ENCODE data around the gene PSAP. TPM values are rescaled to one million over a fixed set of nuclear protein-coding genes. Genes with fewer than 3 reads are reported as not detected.

PSAP gene
- total and polyA plus RNA-seq, 2 experiments from 2014 or later: 151 to 391 TPM

DNA sequence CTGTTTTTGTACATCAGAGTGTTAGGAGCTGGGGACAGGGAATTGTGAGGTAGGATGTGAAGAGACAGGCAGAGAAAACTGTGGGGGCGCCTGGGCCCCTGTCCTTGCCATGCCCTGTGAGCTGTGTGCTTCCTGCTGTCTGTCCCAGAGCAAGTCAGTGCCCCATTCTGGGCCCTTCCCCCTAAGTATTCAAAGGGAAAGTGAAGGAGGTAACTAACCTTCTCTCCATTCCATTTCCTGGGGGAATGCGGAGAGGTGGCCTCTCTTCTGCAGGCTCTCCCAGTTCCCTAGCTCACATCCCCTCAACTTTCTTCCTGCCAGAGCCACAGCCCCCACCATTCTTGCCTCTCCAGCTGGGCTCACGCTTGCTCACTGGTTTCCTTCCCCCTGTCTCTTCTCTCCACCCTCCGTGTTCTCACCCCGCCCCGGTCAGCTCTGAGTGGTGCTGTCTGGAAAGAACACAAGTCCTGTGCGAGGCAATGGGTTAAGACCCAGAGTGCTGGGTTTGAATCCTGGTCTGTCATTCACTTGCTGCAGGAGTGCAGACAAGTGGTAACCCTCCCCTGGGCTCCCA is 68.0 kb downstream of the PSAP start:
- peak overlapping the region; percentile 85 for H2AFZ ChIP-seq
- Mint-ChIP-seq H3K4me3 (no peak overlapping the region), H3K27ac (no peak overlapping the region), H3K9me3 (no peaks in the 10 kb centered on the region), H3K4me1 (peaks cover 21% of the 10 kb centered on the region), H3K36me3 (ENCODE audit: low read depth) (no peaks in the 10 kb centered on the region), H3K27me3 (ENCODE audit: insufficient read depth, low read depth, poor library complexity) (peaks cover 19% of the 10 kb centered on the region)
- ATAC-seq (peak; percentile 67), DNase-seq (ENCODE audit: low spot score) (peak; percentile 35)
- H3K9me2 ChIP-seq (ENCODE audit: insufficient read depth): no peaks in the 10 kb centered on the region
- H4K20me1 ChIP-seq (replicated peaks; ENCODE audit: insufficient read depth): no peaks in the 10 kb centered on the region
- no peak for TF ChIP-seq STAT1 (IDR thresholded peaks at IDR 0.05; ENCODE audit: unreplicated experiment)
- TF ChIP-seq EZH2phosphoT487 (IDR thresholded peaks at IDR 0.05; ENCODE audit: unreplicated experiment): no peak
- TF ChIP-seq NANOG (IDR thresholded peaks at IDR 0.05; ENCODE audit: borderline replicate concordance): no peak
- TF ChIP-seq POLR2AphosphoS5 (IDR thresholded peaks at IDR 0.05; ENCODE audit: low read depth): no peak
- TF ChIP-seq JUNB (IDR thresholded peaks at IDR 0.05; ENCODE audit: unreplicated experiment): no peak
- TF ChIP-seq, protein P1, sequence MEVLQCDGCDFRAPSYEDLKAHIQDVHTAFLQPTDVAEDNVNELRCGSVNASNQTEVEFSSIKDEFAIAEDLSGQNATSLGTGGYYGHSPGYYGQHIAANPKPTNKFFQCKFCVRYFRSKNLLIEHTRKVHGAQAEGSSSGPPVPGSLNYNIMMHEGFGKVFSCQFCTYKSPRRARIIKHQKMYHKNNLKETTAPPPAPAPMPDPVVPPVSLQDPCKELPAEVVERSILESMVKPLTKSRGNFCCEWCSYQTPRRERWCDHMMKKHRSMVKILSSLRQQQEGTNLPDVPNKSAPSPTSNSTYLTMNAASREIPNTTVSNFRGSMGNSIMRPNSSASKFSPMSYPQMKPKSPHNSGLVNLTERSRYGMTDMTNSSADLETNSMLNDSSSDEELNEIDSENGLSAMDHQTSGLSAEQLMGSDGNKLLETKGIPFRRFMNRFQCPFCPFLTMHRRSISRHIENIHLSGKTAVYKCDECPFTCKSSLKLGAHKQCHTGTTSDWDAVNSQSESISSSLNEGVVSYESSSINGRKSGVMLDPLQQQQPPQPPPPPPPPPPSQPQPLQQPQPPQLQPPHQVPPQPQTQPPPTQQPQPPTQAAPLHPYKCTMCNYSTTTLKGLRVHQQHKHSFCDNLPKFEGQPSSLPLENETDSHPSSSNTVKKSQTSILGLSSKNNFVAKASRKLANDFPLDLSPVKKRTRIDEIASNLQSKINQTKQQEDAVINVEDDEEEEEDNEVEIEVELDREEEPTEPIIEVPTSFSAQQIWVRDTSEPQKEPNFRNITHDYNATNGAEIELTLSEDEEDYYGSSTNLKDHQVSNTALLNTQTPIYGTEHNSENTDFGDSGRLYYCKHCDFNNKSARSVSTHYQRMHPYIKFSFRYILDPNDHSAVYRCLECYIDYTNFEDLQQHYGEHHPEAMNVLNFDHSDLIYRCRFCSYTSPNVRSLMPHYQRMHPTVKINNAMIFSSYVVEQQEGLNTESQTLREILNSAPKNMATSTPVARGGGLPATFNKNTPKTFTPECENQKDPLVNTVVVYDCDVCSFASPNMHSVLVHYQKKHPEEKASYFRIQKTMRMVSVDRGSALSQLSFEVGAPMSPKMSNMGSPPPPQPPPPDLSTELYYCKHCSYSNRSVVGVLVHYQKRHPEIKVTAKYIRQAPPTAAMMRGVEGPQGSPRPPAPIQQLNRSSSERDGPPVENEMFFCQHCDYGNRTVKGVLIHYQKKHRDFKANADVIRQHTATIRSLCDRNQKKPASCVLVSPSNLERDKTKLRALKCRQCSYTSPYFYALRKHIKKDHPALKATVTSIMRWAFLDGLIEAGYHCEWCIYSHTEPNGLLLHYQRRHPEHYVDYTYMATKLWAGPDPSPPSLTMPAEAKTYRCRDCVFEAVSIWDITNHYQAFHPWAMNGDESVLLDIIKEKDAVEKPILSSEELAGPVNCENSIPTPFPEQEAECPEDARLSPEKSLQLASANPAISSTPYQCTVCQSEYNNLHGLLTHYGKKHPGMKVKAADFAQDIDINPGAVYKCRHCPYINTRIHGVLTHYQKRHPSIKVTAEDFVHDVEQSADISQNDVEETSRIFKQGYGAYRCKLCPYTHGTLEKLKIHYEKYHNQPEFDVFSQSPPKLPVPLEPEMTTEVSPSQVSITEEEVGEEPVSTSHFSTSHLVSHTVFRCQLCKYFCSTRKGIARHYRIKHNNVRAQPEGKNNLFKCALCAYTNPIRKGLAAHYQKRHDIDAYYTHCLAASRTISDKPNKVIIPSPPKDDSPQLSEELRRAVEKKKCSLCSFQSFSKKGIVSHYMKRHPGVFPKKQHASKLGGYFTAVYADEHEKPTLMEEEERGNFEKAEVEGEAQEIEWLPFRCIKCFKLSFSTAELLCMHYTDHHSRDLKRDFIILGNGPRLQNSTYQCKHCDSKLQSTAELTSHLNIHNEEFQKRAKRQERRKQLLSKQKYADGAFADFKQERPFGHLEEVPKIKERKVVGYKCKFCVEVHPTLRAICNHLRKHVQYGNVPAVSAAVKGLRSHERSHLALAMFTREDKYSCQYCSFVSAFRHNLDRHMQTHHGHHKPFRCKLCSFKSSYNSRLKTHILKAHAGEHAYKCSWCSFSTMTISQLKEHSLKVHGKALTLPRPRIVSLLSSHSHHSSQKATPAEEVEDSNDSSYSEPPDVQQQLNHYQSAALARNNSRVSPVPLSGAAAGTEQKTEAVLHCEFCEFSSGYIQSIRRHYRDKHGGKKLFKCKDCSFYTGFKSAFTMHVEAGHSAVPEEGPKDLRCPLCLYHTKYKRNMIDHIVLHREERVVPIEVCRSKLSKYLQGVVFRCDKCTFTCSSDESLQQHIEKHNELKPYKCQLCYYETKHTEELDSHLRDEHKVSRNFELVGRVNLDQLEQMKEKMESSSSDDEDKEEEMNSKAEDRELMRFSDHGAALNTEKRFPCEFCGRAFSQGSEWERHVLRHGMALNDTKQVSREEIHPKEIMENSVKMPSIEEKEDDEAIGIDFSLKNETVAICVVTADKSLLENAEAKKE (CRISPR knock-in tag; IDR thresholded peaks at IDR 0.05): no peak
- no peak for TF ChIP-seq ZNF331 (CRISPR knock-in tag; IDR thresholded peaks at IDR 0.05; ENCODE audit: low read depth)
- no peak for TF ChIP-seq ZNF114 (CRISPR knock-in tag; IDR thresholded peaks at IDR 0.05)
- TF ChIP-seq, protein P2, sequence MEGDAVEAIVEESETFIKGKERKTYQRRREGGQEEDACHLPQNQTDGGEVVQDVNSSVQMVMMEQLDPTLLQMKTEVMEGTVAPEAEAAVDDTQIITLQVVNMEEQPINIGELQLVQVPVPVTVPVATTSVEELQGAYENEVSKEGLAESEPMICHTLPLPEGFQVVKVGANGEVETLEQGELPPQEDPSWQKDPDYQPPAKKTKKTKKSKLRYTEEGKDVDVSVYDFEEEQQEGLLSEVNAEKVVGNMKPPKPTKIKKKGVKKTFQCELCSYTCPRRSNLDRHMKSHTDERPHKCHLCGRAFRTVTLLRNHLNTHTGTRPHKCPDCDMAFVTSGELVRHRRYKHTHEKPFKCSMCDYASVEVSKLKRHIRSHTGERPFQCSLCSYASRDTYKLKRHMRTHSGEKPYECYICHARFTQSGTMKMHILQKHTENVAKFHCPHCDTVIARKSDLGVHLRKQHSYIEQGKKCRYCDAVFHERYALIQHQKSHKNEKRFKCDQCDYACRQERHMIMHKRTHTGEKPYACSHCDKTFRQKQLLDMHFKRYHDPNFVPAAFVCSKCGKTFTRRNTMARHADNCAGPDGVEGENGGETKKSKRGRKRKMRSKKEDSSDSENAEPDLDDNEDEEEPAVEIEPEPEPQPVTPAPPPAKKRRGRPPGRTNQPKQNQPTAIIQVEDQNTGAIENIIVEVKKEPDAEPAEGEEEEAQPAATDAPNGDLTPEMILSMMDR (conservative IDR thresholded peaks at IDR 0.05; ENCODE audit: low read depth in 2 of 2): no peak
- TF ChIP-seq CREB1 (CRISPR knock-in tag; IDR thresholded peaks at IDR 0.05; ENCODE audit: low read depth): no peak
- TF ChIP-seq, protein P3, sequence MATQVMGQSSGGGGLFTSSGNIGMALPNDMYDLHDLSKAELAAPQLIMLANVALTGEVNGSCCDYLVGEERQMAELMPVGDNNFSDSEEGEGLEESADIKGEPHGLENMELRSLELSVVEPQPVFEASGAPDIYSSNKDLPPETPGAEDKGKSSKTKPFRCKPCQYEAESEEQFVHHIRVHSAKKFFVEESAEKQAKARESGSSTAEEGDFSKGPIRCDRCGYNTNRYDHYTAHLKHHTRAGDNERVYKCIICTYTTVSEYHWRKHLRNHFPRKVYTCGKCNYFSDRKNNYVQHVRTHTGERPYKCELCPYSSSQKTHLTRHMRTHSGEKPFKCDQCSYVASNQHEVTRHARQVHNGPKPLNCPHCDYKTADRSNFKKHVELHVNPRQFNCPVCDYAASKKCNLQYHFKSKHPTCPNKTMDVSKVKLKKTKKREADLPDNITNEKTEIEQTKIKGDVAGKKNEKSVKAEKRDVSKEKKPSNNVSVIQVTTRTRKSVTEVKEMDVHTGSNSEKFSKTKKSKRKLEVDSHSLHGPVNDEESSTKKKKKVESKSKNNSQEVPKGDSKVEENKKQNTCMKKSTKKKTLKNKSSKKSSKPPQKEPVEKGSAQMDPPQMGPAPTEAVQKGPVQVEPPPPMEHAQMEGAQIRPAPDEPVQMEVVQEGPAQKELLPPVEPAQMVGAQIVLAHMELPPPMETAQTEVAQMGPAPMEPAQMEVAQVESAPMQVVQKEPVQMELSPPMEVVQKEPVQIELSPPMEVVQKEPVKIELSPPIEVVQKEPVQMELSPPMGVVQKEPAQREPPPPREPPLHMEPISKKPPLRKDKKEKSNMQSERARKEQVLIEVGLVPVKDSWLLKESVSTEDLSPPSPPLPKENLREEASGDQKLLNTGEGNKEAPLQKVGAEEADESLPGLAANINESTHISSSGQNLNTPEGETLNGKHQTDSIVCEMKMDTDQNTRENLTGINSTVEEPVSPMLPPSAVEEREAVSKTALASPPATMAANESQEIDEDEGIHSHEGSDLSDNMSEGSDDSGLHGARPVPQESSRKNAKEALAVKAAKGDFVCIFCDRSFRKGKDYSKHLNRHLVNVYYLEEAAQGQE (IDR thresholded peaks at IDR 0.05; ENCODE audit: unreplicated experiment): no peak
- TF ChIP-seq EZH2 (IDR thresholded peaks at IDR 0.05; ENCODE audit: low read depth, unreplicated experiment): no peak
- TF ChIP-seq, protein P4, sequence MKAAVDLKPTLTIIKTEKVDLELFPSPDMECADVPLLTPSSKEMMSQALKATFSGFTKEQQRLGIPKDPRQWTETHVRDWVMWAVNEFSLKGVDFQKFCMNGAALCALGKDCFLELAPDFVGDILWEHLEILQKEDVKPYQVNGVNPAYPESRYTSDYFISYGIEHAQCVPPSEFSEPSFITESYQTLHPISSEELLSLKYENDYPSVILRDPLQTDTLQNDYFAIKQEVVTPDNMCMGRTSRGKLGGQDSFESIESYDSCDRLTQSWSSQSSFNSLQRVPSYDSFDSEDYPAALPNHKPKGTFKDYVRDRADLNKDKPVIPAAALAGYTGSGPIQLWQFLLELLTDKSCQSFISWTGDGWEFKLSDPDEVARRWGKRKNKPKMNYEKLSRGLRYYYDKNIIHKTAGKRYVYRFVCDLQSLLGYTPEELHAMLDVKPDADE (IDR thresholded peaks at IDR 0.05): no peak
- peak overlapping the region; percentile 20; the same call in 1 of the 2 replicates for H3K4me2 ChIP-seq
- H3K36me3 ChIP-seq (ENCODE audit: insufficient read depth): no peaks in the 10 kb centered on the region
- peaks cover 8% of the 10 kb centered on the region for H3K4me1 ChIP-seq (ENCODE audit: insufficient read depth)
- no peak overlapping the region for H3K27ac ChIP-seq (ENCODE audit: low read depth)
- no peaks in the 10 kb centered on the region for H3F3A ChIP-seq (replicated peaks; ENCODE audit: low read depth)
- no peaks in the 10 kb centered on the region for H3K79me2 ChIP-seq (replicated peaks; ENCODE audit: insufficient read depth)
- no peaks in the 10 kb centered on the region for H3K27me3 ChIP-seq (ENCODE audit: insufficient read depth)
- H3K4me3 ChIP-seq: no peak overlapping the region
